HCT116 (cell line): ENCODE results near the gene IL22RA2. TPM values are rescaled to one million over a fixed set of nuclear protein-coding genes. Genes with fewer than 3 reads are reported as not detected.

ENCODE experiments used
- ATAC-seq: fragments of 200-7000 bp; cut with Tn5 transposase; 2 replicates; pipeline ENCODE4 v1.9.1; 2020; ENCODE audit warnings: mild to moderate bottlenecking, moderate library complexity
- BruUV-seq: library from RNA; stranded (reverse); fragments of 400-500 nt; replicated peaks from 2 replicates; lab custom pipeline; 2021; lab: Mats Ljungman, UMichigan
- CTCF ChIA-PET: fragments of 300-600 bp; sonication (Branson Sonifier 250); formaldehyde crosslinking; loops from one replicate; lab custom pipeline; 2021; ENCODE audit warnings: antibody characterized with exemption; lab: Charles Lee
- POLR2A ChIA-PET: fragments of 300-600, 350-600 bp; sonication (Branson Sonifier 250); formaldehyde crosslinking; loops from one replicate; lab custom pipeline; 2021; ENCODE audit warnings: antibody characterized with exemption; lab: Charles Lee
- RAD21 ChIA-PET, 2 experiments: fragments of 300-600 bp; sonication (Branson Sonifier 250); formaldehyde crosslinking; loops; one replicate each; lab custom pipeline; 2023; ENCODE audit warnings: low total read pairs in 2 of 2; ENCODE audit not compliant: uncharacterized antibody in 2 of 2, unreplicated experiment in 2 of 2, low non-redundant PET in 1 of 2; lab: Charles Lee
- DNase-seq: peaks from one replicate; pipeline ENCODE4 v3.0.0-alpha.2; 2010; ENCODE audit warnings: low read depth, low spot score
- H2AFZ ChIP-seq: fragments of 200-600 bp; shearing (Covaris generic), sonication (generic); 2 replicates; pipeline ENCODE4 v1.6.1; 2017; ENCODE audit warnings: low read depth, mixed run types, mixed read lengths, antibody characterized with exemption, low read length; ENCODE audit not compliant: poor library complexity, severe bottlenecking
- H3K27ac ChIP-seq: 2 replicates; pipeline ENCODE4 v1.5.1; 2012; ENCODE audit warnings: low read depth, low read length
- H3K27me3 ChIP-seq: fragments of 200-600 bp; sonication (generic); 2 replicates; pipeline ENCODE4 v1.6.1; 2016; ENCODE audit warnings: mixed run types, low read length, mixed read lengths; ENCODE audit not compliant: insufficient read depth
- H3K36me3 ChIP-seq, 2 experiments: fragments of 200-500 bp in 1 of 2; fragments of 200-600 bp in 1 of 2; sonication (Bioruptor generic) in 1 of 2; sonication (generic) in 1 of 2; 2 replicates each; pipeline versions ENCODE4 v1.5.1 to v1.6.1; 2014 to 2016; ENCODE audit warnings: low read length in 2 of 2, inconsistent platforms in 1 of 2, mixed read lengths in 1 of 2, mixed run types in 1 of 2; ENCODE audit not compliant: insufficient read depth in 2 of 2, control insufficient read depth in 1 of 2
- H3K4me1 ChIP-seq, 2 experiments: fragments of 200-600 bp in 1 of 2; sonication (generic) in 1 of 2; 2 replicates each; pipeline versions ENCODE4 v1.5.1 to v1.6.1; 2012 to 2017; ENCODE audit warnings: low read length in 2 of 2, inconsistent platforms in 1 of 2, mild to moderate bottlenecking in 1 of 2, mixed read lengths in 1 of 2, mixed run types in 1 of 2, moderate library complexity in 1 of 2; ENCODE audit not compliant: insufficient read depth in 2 of 2, control insufficient read depth in 1 of 2
- H3K4me2 ChIP-seq: fragments of 200-600 bp; sonication (generic); 2 replicates; pipeline ENCODE4 v1.6.1; 2017; ENCODE audit warnings: mixed run types, low read length, mixed read lengths
- H3K4me3 ChIP-seq, 2 experiments: fragments of 200-600 bp in 1 of 2; sonication (generic) in 1 of 2; replicated peaks in 1 of 2; 2 replicates each; pipeline ENCODE4 v1.5.1; 2011 to 2016; ENCODE audit warnings: low read length in 2 of 2, control low read depth in 1 of 2, low read depth in 1 of 2, mild to moderate bottlenecking in 1 of 2, mixed read lengths in 1 of 2, mixed run types in 1 of 2
- H3K79me2 ChIP-seq: fragments of 200-600 bp; sonication (generic); 2 replicates; pipeline ENCODE4 v1.6.1; 2017; ENCODE audit warnings: mild to moderate bottlenecking, mixed run types, low read length, moderate library complexity, mixed read lengths; ENCODE audit not compliant: insufficient read depth
- H3K9ac ChIP-seq: fragments of 200-600 bp; sonication (generic); 2 replicates; pipeline ENCODE4 v1.6.1; 2016; ENCODE audit warnings: low read length, mixed read lengths
- H3K9me2 ChIP-seq: fragments of 200-600 bp; sonication (generic), shearing (Covaris generic); 2 replicates; pipeline ENCODE4 v1.6.1; 2017; ENCODE audit warnings: mixed run types, mild to moderate bottlenecking, moderate library complexity; ENCODE audit not compliant: insufficient read depth
- H3K9me3 ChIP-seq, 2 experiments: fragments of 200-500 bp in 1 of 2; fragments of 200-600 bp in 1 of 2; sonication (Bioruptor generic) in 1 of 2; sonication (generic) in 1 of 2; 2 replicates each; pipeline ENCODE4 v1.6.1; 2014 to 2017; ENCODE audit warnings: low read length in 2 of 2, mixed read lengths in 2 of 2, inconsistent platforms in 1 of 2, low read depth in 1 of 2, mild to moderate bottlenecking in 1 of 2, mixed run types in 1 of 2, moderate library complexity in 1 of 2; ENCODE audit not compliant: control insufficient read depth in 1 of 2, insufficient read depth in 1 of 2
- H4K20me1 ChIP-seq: fragments of 200-600 bp; sonication (generic), shearing (Covaris generic); 2 replicates; pipeline ENCODE4 v1.6.1; 2017; ENCODE audit warnings: mixed run types, mild to moderate bottlenecking, moderate library complexity; ENCODE audit not compliant: insufficient read depth
- ATF3 ChIP-seq: IDR thresholded peaks from 2 replicates; pipeline ENCODE4 v1.6.1; 2012
- CEBPB ChIP-seq: IDR thresholded peaks from 2 replicates; pipeline ENCODE4 v1.6.1; 2012; ENCODE audit warnings: low read depth
- CTCF ChIP-seq, 3 experiments: fragments of 200-600 bp in 1 of 3; sonication (generic) in 1 of 3; IDR thresholded peaks in 2 of 3; conservative IDR thresholded peaks in 1 of 3; 2 replicates each; pipeline ENCODE4 v1.5.1; 2012 to 2017; ENCODE audit warnings: low read depth in 2 of 3, low read length in 2 of 3, antibody characterized with exemption in 1 of 3, borderline replicate concordance in 1 of 3, control low read depth in 1 of 3, mild to moderate bottlenecking in 1 of 3, mixed read lengths in 1 of 3, mixed run types in 1 of 3, moderate library complexity in 1 of 3; ENCODE audit not compliant: insufficient read depth in 1 of 3
- EGR1 ChIP-seq: IDR thresholded peaks from 2 replicates; pipeline ENCODE4 v1.6.1; 2012; ENCODE audit warnings: low read depth
- ELF1 ChIP-seq: IDR thresholded peaks from 2 replicates; pipeline ENCODE4 v1.6.1; 2012; ENCODE audit warnings: low read depth, borderline replicate concordance
- EZH2 ChIP-seq: fragments of 200-600 bp; sonication (generic); IDR thresholded peaks from 2 replicates; pipeline ENCODE4 v1.6.1; 2017; ENCODE audit warnings: antibody characterized with exemption, mixed run types
- EZH2phosphoT487 ChIP-seq: fragments of 200-600 bp; IDR thresholded peaks from 2 replicates; pipeline ENCODE4 v1.6.1; 2018; ENCODE audit warnings: antibody characterized with exemption, borderline replicate concordance
- MAX ChIP-seq: IDR thresholded peaks from 2 replicates; pipeline ENCODE4 v1.6.1; 2012
- POLR2AphosphoS5 ChIP-seq: IDR thresholded peaks from 2 replicates; pipeline ENCODE4 v1.6.1; 2011; ENCODE audit warnings: mild to moderate bottlenecking, low read depth, low read length, moderate library complexity
- SIN3A ChIP-seq: IDR thresholded peaks from 2 replicates; pipeline ENCODE4 v1.6.1; 2012; ENCODE audit warnings: low read depth
- SP1 ChIP-seq: IDR thresholded peaks from 2 replicates; pipeline ENCODE4 v1.6.1; 2012; ENCODE audit warnings: low read depth
- TCF7L2 ChIP-seq: IDR thresholded peaks from 2 replicates; pipeline ENCODE4 v1.7.0; 2011; ENCODE audit warnings: borderline replicate concordance, inconsistent platforms; ENCODE audit not compliant: insufficient read depth, insufficient read length; ENCODE audit errors: extremely low read depth
- YY1 ChIP-seq: IDR thresholded peaks from 2 replicates; pipeline ENCODE4 v1.6.1; 2011; ENCODE audit warnings: low read length, low read depth, moderate library complexity, mild to moderate bottlenecking; ENCODE audit not compliant: insufficient replicate concordance; ENCODE audit errors: extremely low read depth
- ZFX ChIP-seq: fragments of 450-650 bp; IDR thresholded peaks from 2 replicates; pipeline ENCODE4 v1.6.1; 2017
- ZNF274 ChIP-seq: fragments of 200-500 bp; sonication (Bioruptor generic); IDR thresholded peaks from 2 replicates; pipeline ENCODE4 v1.6.1; 2014; ENCODE audit warnings: mild to moderate bottlenecking, low read depth, low read length, inconsistent platforms
- intact Hi-C: fragments of 100-400 bp; cut with micrococcal nuclease; formaldehyde crosslinking; loops from 2 replicates; pipeline ENCODE4 v1.10.0; 2022
- total RNA-seq: library from RNA; stranded (reverse); gene quantifications from one replicate; pipeline ENCODE4 v1.2.1, GENCODE V29; 2021; ENCODE audit not compliant: unreplicated experiment
- TF ChIP-seq, protein P1 (sequence below): IDR thresholded peaks from 2 replicates; pipeline ENCODE4 v1.6.1; 2011; ENCODE audit warnings: mild to moderate bottlenecking, low read length, moderate library complexity; ENCODE audit not compliant: insufficient replicate concordance; ENCODE audit errors: extremely low read depth

The IL22RA2 gene
- total RNA-seq, 1 experiment from 2014 or later = not detected

DNA sequence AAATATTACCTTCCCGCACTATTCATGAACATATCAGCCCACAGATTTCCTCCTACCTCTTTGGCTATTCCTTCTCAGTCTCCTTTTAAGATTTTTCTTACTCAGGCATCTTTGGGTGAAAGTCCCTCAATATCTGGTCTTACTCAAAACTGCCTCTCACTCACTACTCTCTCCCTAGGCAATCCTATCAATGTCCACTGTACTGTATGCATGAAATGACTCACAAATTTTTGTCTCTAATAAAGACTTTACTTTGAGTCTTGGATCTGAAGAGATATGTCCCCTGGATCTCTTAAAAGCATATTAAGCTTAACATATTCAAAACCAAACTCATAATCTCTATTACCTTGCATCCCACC lies 24.4 kb downstream of the IL22RA2 start:
- no peak overlapping the region for H3K4me2 ChIP-seq
- CTCF ChIA-PET = no interaction called here

More for the DNA sequence above, 24.4 kb downstream of the IL22RA2 start:
- no peak overlapping the region for H3K4me3 ChIP-seq
- H3K36me3 ChIP-seq = no peaks in the 10 kb centered on the region
- TF ChIP-seq POLR2AphosphoS5 = no peak
- no peak for TF ChIP-seq TCF7L2
- TF ChIP-seq EGR1 = no peak
- TF ChIP-seq, protein P1, sequence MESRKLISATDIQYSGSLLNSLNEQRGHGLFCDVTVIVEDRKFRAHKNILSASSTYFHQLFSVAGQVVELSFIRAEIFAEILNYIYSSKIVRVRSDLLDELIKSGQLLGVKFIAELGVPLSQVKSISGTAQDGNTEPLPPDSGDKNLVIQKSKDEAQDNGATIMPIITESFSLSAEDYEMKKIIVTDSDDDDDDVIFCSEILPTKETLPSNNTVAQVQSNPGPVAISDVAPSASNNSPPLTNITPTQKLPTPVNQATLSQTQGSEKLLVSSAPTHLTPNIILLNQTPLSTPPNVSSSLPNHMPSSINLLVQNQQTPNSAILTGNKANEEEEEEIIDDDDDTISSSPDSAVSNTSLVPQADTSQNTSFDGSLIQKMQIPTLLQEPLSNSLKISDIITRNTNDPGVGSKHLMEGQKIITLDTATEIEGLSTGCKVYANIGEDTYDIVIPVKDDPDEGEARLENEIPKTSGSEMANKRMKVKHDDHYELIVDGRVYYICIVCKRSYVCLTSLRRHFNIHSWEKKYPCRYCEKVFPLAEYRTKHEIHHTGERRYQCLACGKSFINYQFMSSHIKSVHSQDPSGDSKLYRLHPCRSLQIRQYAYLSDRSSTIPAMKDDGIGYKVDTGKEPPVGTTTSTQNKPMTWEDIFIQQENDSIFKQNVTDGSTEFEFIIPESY = no peak
- no peak for TF ChIP-seq MAX
- no peak for TF ChIP-seq ATF3
- TF ChIP-seq SP1 = no peak
- TF ChIP-seq CEBPB = no peak
- no peak for TF ChIP-seq EZH2phosphoT487
- no peak for TF ChIP-seq SIN3A
- no peak for TF ChIP-seq ZNF274
- TF ChIP-seq ZFX = no peak
- TF ChIP-seq YY1 = no peak
- no peak for TF ChIP-seq CTCF (IDR thresholded peaks at IDR 0.05 in 2 of 3, conservative IDR thresholded peaks at IDR 0.05 in 1 of 3; ENCODE audit: borderline replicate concordance in 1 of 3, insufficient read depth in 1 of 3, low read depth in 2 of 3, low read length in 2 of 3)
- TF ChIP-seq EZH2 = no peak
- no peak for TF ChIP-seq ELF1
- ATAC-seq (no peak), DNase-seq (no peak)
- H3K4me1 ChIP-seq = no peaks in the 10 kb centered on the region
- intact Hi-C loops = no loop called here
- BruUV-seq = no TSS peak
- ChIA-PET POLR2A (no interaction called here), RAD21 (no interaction called here)
- H3K27me3 ChIP-seq = no peaks in the 10 kb centered on the region
- H4K20me1 ChIP-seq = no peaks in the 10 kb centered on the region
- no peaks in the 10 kb centered on the region for H3K79me2 ChIP-seq
- H3K9me3 ChIP-seq = no peaks in the 10 kb centered on the region
- H2AFZ ChIP-seq = no peak overlapping the region
- H3K9ac ChIP-seq = no peak overlapping the region
- no peaks in the 10 kb centered on the region for H3K9me2 ChIP-seq
- H3K27ac ChIP-seq = no peak overlapping the region
